ENCODE results near the gene EIF3B.
A peak's percentile ranks its signal among the peaks of the same experiment; 100 is the strongest.
"Not testable (repeated sequence)": the region's sequence is repeated elsewhere in the genome, so short reads cannot be mapped to it uniquely, and the experiment has no call there.

Gene EIF3B

DNA sequence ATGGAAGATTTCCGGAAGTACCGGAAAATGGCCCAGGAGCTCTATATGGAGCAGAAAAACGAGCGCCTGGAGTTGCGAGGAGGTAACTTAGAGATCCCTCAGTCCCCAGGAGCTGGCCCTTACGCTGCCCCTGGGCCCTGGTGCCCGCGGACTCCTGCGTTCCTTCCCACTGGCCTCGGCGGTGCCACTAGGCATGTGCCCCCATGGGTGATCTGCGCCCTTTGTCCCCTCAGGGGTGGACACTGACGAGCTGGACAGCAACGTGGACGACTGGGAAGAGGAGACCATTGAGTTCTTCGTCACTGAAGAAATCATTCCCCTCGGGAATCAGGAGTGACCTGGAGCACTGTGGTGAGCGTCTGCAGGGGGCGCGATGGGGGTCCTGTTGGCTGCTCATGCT lies 24.5 kb downstream of the EIF3B start:
- DNase-seq, result no peak

DNA sequence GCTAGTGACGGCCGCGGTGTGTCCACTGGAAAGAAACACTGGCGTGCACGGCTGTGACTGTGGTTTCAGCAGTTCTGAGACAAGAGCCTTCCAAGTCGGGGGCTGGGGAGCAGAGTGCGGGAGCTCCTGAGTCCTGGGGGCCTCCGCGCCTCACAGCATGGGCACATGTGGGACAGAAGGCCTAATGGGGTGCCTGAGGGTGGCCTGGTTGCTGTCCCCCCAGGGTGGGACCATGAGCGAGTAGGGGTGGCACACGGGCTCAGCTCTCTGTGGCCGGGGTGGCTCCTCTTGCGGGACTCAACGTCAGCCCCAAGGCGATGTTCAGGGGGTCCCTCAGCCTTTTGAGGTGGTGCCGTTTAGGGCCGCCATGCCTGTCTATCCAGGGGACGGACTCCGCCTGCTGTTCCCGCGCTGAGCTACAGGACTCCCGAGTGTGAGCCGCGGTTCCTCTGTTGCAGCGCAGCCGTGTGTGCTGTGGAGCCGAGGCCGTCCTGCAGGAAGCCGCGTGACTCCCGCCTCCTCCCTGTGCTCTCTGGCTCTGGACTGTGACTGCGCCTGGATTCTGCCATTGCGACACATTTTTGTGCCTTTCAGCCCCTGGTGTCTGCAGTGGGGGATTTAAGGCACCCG lies 25.3 kb downstream of the EIF3B start:
- no peak for DNase-seq

DNA sequence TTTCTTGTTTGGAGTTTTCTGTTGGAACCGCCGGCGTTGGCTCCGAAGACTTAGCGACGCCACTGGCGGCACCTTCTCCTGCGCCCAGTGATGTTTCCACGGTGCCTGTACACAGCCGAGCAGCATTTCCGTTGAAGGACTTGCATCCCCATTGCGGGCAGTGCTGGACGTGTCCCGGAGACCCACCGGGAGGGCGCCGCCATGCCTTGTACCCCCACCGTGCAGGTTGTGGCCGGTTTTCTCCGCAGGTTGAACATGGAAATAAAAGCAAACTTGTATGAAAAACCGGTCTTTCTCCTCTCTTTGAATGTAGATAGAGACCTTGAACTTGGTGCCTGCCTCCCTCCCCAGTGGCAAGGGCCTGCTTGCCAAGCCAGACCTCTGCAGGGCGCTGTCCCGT lies 25.8 kb downstream of the EIF3B start:
- no peak for DNase-seq

DNA sequence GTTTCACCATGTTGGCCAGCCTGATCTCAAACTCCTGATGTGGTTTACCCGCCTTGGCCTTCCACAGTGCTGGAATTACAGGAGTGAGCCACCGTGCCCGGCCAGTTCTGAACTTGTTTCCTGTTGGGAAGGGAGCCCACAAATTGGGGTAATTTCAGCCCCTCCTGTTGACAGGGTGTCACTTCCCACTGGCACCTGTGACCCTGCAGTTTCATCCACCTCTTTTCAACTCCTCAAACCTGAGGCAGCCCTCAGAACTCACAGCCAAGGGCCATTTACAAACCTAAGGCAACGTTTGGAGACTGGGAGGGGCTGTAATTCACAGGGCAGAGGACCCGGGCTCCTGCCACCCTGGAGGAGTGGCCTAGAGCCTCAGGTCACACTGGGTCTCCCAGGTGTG lies 26.6 kb downstream of the EIF3B start:
- no peak for DNase-seq

DNA sequence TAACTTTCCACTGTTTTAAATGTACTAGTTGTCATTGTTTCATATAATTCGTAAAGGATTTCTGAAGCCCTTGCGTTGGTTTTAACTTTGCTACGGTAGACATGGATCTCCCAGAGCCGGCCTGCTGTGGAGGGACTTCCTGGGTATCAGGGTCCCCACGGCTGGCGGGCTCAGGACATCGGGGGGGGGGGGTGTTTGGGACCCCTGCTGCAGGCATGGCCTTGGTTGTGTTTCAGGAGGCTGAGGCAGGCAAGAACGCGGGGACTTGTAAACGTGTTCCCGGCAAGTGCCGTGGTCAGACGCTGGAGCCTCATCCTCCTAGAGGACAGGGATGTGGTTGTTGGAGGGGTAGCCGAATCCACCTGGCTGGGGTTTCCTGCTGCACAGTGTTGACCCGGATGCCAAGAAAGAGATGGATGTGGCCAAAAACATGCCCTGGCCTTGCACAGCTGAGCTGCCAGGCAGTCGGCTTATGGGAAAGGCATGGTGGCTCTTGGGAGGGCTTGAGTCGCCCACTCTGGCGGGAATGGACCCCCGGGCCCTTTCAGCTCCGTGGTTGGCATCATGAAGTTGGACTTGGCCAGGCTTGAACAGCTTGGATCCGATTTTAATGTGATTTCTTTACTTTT lies 27.4 kb downstream of the EIF3B start:
- no peak for DNase-seq

DNA sequence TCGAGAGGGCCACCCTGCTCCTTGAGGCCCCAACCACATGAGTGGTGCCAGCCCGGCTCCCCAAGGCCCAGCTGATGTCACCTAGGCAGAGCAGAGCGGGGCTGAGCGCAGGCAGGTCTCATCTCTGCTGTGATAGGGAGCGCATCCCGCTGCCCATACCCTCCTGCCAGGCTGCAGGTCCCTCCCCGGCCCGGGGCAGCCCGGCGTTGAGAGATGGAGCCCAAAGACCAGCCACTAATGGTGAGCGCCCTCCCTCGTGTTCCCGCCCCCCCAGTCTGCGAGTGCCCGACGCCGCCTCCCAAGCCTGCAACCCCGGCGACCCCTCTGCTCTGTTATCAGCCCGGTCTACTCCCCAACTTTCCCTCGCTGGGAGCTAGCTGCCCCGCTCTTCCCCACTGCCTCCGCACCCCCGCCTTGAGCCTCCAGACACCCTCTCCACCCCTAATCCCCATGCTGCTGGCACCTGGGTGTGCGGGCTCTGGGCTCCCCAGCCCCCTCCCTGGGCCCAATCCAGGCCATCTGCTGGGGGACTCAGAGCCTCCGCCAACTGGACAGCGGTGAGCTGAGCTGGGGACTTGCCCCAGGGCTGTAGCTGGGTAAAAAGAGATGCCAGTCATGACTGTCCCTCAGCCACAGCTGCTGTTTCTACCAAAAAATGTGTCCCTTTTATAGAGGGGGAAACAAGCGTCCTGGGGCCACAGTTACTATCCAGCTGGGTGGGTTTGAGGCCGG lies 29.1 kb downstream of the EIF3B start:
- no peak for DNase-seq

DNA sequence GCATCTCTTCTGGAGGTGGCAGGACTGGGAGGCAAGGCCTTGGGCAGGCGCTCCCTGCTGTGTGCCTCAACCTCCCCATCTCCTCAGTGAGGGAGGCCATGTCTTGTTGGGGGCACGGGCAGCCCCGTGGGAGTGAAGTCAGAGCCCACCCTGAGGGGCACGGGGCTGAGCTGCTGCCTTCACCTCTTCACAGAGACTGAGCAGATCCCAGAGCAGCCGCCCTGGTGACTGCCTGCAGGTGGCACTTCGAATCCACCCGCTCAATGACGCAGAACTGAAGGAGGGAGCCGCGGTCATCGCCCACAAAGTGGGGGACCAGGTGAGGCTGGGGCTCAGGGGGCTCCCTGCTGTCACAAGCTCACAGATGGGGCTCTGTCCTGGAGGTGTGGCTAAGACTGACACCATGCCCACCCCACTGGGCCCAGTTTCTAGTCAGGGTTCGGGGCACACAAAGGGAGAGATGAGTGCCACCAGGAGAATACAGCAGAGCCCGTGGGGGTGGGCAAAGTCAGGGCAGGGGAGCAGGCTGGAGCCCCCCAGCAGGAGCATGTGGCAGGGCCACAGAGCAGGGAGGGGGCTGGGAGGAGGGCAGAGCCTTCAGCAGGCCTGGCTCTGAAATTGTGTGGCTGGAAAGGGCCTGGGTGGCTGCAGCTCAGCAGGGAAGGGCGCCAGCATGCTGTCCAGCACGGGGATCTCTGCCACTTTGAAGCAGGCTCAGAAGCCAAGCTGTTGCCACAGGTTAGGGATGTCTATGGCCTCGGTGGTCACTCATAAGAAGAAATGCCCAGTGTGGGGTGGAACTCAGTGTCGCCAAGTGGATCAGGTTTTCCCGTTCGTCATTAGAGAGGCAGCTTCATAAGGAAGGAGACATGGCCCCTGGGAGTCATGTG lies 30.0 kb downstream of the EIF3B start:
- no peak for DNase-seq

DNA sequence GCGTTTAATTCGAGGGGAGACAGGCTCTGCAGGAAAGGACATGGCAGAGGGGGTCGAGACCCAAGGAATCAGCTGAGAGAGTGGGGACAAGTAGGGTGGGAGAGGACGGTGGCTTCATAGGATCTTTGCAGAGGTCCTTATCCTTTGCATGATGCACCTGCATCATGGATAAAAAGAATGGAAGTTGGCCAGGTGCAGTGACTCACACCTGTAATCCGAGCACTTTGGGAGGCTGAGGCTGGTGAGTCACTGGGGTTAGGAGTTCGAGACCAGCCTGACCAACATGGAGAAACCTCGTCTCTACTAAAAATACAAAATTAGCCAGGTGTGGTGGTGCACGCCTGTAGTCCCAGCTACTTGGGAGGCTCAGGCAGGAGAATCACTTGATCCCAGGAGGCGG lies 31.5 kb downstream of the EIF3B start:
- not testable (repeated sequence) for DNase-seq

DNA sequence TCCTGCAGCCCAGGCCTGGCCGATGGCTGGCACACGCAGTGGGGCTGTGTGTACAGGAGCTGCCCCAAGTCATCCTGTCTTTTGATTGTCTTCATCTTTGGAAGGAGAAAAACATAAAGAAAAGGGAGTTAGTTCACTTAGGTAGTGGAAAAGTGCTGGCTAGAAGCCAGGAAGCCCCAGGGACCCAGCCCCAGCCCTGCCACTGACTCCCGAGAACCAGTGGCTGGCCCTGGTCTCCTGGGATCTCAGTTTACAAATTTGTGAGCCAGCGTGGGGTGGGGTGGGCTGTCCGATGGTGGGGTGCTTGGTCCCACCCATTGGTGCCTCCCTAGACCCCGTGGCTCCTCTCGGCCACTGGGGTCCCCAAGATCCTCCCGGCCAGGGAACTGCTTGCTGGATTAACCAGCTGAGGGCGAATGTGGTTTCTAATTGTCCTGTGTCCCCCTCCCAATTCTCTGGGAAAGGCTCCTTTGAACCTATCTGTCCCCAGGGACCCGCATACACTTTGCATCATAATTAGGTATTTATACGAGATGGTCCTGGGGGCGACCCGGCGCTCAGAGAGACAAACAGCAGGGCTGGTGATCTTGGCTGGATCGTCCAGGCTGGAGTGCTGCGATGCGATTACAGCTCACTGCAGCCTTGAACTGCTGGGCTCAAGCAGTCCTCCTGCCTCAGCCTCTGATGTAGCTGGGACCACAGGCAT lies 32.5 kb downstream of the EIF3B start:
- DNase-seq, result no peak

DNA sequence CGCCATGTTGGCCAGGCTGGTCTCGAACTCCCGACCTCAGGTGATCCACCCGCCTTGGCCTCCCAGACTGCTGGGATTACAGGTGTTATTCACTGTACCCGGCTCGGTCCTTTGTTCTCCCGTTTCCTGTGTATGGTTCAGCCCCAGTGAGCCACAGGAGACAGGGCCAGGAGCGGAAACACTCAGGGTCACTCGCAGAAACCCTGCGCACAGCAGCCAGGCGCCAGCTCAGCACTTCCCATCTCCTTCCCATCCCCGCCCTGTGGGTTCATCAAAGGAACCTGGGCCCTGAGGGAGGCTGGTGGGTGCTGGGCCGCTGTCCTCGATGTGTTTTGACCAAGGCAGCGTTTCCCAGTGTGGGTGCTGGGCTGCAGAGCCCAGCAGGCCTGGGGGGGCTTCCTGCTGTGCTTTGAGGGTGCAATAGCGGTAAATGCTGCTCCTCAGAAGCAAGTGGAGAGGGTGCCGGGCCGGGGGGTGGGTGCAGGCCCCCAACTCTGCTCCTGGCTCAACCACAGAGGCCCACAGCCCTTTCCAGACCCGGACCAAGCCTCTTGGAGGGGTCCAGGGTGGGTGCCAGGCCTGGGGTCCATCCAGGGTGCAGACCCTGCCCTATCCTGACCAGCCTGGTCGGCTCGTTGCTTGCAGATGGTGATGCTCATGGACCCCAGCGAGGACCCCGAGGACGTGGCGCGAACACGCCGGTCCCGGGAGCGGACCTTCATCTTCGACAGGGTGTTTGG lies 33.4 kb downstream of the EIF3B start:
- DNase-seq, result no peak

DNA sequence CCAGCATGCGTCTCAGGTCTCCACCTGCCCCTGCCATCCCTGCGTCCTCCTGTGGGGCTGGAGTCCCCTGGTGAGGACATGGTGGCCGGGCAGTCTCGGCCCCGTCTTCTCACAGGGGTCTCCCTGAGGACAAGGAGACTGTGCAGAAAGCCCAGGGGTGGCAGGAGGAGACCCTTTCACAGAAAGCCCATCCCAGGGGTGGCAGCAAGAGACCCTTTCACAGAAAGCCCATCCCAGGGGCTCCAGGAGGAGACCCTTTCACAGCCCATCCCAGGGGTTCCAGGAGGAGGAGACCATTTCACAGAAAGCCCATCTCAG lies 34.0 kb downstream of the EIF3B start:
- no peak for DNase-seq

DNA sequence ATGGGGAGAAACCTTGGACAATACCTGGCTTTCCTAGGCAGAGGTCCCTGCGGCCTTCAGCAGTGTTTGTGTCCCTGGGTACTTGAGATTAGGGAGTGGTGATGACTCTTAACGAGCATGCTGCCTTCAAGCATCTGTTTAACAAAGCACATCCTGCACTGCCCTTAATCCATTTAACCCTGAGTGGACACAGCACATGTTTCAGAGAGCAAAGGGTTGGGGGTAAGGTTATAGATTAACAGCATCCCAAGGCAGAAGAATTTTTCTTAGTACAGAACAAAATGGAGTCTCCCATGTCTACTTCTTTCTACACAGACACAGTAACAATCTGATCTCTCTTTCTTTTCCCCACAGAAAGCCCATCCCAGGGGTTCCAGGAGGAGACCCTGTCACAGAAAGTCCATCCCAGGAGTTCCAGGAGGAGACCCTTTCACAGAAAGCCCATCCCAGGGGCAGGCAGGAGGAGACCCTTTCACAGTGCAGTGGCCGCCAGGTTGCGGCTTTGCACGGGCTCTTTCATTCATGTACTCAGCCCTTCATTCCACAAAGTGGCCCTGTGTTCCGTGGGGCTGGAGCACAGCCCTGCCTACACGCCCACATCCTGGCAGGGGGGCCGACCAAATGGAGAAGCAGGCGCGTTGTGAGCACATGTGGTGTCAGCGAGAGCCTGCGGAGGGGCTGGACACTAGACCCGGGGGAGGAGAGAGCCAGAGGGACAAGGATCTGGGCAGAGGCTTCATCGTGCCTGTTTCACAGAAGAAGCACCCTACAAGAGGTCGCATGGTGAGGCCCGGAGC lies 35.6 kb downstream of the EIF3B start:
- not testable (repeated sequence) for DNase-seq

DNA sequence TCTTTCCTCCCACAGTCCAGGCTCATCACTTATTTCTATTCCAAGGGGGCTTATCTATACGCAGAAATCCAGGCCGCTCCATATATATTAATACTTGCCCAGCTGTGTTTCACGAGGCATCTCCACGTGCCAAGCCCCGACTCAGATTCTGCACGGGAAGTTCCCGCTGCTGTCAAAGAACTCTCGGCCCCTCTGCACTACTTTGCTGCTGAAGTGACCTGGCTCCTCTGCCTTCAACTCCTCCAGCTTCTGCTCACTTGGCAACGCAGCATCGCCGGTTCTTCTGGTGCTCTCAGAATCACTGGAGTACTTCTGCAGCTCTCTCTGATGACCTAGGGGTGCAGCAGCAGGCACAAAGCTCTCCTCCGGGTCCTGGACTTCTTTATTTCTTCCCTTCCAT lies 39.1 kb downstream of the EIF3B start:
- no peak for DNase-seq

DNA sequence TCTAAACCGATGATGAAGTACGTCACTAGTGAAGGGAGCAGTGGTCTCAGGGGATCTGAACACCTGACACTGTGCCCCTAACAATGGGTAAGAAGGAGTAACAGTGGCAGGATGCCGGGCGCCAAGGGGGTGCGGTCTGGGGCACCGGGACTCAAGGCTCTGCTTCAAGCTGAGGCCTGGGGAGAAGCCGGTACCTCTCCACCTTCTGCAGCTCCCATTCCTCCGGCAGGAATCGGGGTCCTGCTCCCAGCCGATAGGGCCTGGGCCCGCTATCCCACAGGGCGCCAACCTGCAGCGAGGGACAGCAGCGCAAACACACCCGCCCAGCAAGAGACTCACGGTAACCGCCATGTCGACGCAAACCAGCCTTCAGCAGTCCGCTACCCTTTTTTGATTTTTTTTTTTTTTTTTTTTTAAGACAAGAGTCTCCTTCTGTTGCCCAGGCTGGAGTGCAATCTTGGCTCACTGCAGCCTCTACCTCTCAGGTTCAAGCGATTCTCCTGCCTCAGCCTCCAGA lies 40.0 kb downstream of the EIF3B start:
- DNase-seq, result no peak

DNA sequence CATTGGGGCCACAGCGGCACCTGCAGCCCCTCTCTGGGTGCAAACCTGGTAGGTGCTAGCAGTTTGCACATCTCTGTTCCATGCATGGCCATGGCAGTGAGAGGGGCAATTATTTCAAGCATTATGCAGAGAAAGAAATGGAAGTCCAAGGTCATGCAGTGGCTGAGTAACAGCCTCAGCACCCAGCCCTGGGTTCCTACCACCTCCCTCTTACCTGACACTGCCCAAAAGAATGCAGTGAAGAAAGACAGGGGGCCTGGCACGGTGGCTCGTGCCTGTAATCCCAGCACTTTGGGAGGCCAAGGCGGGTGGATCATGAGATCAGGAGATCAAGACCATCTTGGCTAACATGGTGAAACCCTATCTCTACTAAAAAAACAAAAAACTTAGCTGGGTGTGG lies 43.9 kb downstream of the EIF3B start:
- DNase-seq, result no peak

DNA sequence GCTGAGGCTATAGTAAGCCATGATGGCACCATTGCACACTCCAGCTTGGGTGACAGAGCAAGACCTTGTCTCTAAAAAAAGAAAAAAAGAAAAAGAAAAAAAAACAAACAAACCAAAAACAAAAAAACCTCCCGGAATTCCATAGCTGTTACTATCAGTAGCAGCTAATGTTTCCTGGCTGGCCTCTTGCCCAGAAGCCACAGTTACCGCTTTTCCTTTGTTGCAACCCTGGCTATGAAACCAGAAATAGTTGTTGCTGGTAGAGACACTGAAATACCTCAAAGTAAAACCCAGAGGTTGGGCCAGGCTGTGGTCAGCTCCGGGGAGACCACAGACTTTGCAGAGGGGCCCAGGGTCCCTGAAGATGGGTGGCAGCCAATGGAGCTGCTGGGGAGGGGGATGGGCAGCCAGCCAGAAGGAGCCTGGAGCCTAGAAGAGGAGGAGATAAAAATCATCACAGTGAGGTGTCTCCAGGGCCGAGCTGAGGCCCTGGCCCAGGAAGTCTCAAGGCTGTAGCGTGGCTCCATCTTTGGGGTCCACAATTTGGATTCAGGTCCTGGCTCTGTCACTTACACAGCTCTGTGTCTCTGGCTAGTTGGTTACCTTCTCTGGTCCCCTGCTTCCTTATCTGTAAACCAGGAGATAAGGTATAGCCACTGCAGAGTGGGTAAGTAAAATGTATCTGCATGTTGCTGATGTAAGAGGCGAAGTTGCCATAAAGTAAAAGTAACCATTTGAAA lies 45.4 kb downstream of the EIF3B start:
- DNase-seq, result no peak

DNA sequence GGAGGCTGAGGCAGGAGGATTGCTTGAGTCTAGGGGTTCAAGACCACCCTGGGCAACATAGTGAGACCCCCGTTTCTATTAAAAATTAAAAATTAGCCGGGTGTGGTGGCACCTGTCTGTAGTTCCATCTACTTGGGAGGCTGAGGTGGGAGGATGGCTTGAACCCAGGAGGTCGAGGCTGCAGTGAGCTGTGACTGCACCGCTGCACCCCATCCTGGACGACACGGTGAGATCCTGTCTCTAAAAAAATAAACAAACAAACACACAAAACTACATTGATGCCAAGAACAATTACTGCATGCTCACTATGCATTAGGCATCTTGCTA lies 48.0 kb downstream of the EIF3B start:
- DNase-seq, result no peak

DNA sequence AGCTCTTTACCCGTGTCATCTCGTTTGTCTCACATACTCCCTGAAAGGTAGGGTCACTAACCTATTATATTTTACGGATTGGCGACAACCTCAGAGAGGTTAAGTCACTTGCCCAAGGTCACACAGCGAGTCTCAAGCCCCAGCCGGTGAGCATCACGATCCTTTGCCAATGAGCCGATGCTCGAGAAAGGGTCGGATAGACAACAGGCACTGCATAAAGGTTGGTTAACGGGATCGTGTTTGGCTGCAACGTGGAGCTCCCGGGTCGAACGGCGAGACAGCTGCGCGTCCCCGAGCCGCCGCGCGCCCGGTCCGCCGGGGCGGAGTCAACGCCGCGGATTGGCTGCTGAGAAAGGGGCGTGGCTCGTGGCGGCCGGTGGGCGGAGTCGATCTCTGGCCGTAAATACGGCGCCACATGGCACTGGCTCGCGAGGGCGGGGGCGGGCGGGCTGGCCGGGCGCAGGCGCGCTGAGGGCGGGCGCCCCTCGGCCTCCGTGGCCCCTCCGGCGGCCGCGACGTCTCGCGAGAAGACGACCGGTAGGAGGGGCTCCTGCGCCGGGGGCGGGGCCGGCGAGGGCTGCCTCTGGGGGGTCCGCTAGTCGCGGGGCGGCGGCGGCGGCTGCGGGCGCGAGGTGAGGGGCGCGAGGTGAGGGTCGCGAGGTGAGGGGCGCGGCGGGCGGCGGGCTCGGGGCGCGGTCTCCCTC lies 48.5 kb downstream of the EIF3B start, which contains the start of gene CHST12:
Gene CHST12, plus strand, starts transcription at position 598 of the 704 bp plus-strand sequence. CDS start 29,029 bp downstream, outside the sequence.
- peak; percentile 91 for DNase-seq

Data from NCI-H1417 treated with DMSO at 0.1 percent for 48 hours (cell line).